Measurements from ENCODE around the gene DEF6. TPM values are rescaled to one million over a fixed set of nuclear protein-coding genes. Genes with fewer than 3 reads are reported as not detected.
A peak's percentile ranks its signal among the peaks of the same experiment; 100 is the strongest.

DEF6 gene
- total and polyA plus RNA-seq, 2 of the 8 experiments (the other 6 are each of a cell fraction or from before 2014, with no cell fraction given): 3.3 to 4.1 TPM

DNA sequence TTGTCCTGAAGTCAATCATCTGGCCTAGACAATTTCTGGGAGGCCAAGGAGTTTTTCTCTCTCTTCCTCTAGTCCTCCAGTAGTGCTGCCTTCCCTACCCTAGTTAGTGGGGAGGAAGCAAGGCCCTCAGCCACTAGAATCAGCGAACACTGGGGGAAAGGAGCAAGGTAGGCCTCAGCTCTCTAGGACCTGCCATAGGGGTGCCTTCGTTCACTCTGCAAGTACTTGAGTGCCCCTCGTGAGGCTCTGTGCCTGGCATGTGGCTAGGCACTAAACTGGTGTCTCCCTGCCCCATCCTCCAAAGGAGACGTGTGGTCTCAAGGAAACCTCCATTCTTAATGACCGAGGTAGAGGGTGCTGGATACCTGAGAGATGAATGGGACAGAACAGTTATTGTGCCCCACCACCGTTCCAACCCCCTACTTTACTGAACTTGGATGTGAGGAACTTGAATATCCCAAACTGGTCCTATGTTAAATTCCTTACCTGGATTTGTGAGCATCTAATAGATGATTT, 1.1 kb downstream of the DEF6 start:
- Histone ChIP-seq H3K4me3 (ENCODE audit: extremely low read depth in 1 of 4, insufficient read depth in 2 of 4, low read depth in 3 of 4, low read length in 4 of 4) (no peak overlapping the region), H2AK5ac (ENCODE audit: low read depth, low read length) (0 out of 2 replicates have a peak overlapping the region, but pooled peaks have one; percentile 11)
- CTCF ChIA-PET (ENCODE audit: partially characterized antibody): interaction anchor here (1.0 to 20.6 kb wide), 14 partner anchors 10 to 414 kb away, joined by 3 to 358 read pairs (median 17); partner anchors contain the start of genes FANCE, PPARD and RPL10A

More for the DNA sequence above, 1.1 kb downstream of the DEF6 start:
- Histone ChIP-seq H2BK12ac (ENCODE audit: low read depth, low read length) (peak overlapping the region; percentile 60; the same call in 1 of the 2 replicates), H3K4ac (replicated peaks; ENCODE audit: insufficient read length, low read depth, low read length) (no peak overlapping the region), H3K4me1 (replicated peaks in 1 of 4; ENCODE audit: control insufficient read depth in 3 of 4, insufficient read depth in 4 of 4, low read length in 3 of 4) (peaks cover 6 to 18% (median 12%) of the 10 kb centered on the region in 4 experiments), H3K18ac (ENCODE audit: extremely low read depth, low read length) (no peak overlapping the region), H3K9ac (replicated peaks in 1 of 4; ENCODE audit: extremely low read depth in 1 of 4, low read depth in 3 of 4, low read length in 3 of 4) (no peak overlapping the region), H2BK20ac (ENCODE audit: low read length) (peak overlapping the region; percentile 2), H4K8ac (ENCODE audit: extremely low read depth, insufficient read depth, low read length) (no peak overlapping the region), H3K56ac (replicated peaks; ENCODE audit: insufficient read length, low read depth, low read length) (no peak overlapping the region), H4K20me1 (replicated peaks in 1 of 2; ENCODE audit: control insufficient read depth in 1 of 2, insufficient read depth in 2 of 2, low read length in 2 of 2) (no peaks in the 10 kb centered on the region), H4K91ac (replicated peaks; ENCODE audit: insufficient read length, low read length) (no peak overlapping the region), H3K27me3 (replicated peaks in 1 of 4; ENCODE audit: control insufficient read depth in 3 of 4, extremely low read depth in 1 of 4, insufficient read depth in 3 of 4, low read length in 3 of 4) (no peaks in the 10 kb centered on the region), H4K5ac (ENCODE audit: insufficient read length, low read depth, low read length) (no peak overlapping the region), H3K9me3 (ENCODE audit: insufficient read depth in 2 of 2, low read depth in 1 of 2, low read length in 1 of 2) (no peaks in the 10 kb centered on the region), H2BK5ac (ENCODE audit: low read depth, low read length) (no peak overlapping the region), H3K36me3 (ENCODE audit: control insufficient read depth in 2 of 4, insufficient read depth in 4 of 4, low read length in 3 of 4) (peaks cover 0 to 2% (median 2%) of the 10 kb centered on the region in 4 experiments; a peak in 2 of 8 replicates), H3K79me1 (ENCODE audit: low read depth, low read length) (no peaks in the 10 kb centered on the region; the same call in 1 of the 2 replicates), H3K27ac (ENCODE audit: low read depth, low read length) (no peak overlapping the region), H3K14ac (ENCODE audit: insufficient read length) (no peak overlapping the region), H2BK15ac (ENCODE audit: low read length) (peak overlapping the region; percentile 93), H3K79me2 (ENCODE audit: control insufficient read depth in 1 of 2, insufficient read depth in 2 of 2, low read length in 2 of 2) (no peaks in the 10 kb centered on the region), H3K23ac (ENCODE audit: insufficient read length) (no peak overlapping the region), H2BK120ac (replicated peaks; ENCODE audit: low read depth, low read length) (no peak overlapping the region), H2AFZ (ENCODE audit: low read length) (no peak overlapping the region), H3K4me2 (ENCODE audit: insufficient read depth in 1 of 2, low read depth in 2 of 2, low read length in 2 of 2) (peak overlapping the region in 1 of 2 experiments; percentile 4; a peak in 1 of 4 replicates), H3K23me2 (ENCODE audit: low read depth, low read length) (no peaks in the 10 kb centered on the region; the same call in 1 of the 2 replicates)
- POLR2A ChIA-PET (ENCODE audit: partially characterized antibody): interaction anchor here (0.6 to 6.5 kb wide), 4 partner anchors 12 to 188 kb away, joined by 3 to 40 read pairs (median 4); partner anchors contain the start of gene RPL10A
- WGBS, 2 experiments (ENCODE audit: extremely low coverage in 1 of 2, insufficient coverage in 1 of 2, insufficient read length in 1 of 2, insufficient replicate concordance in 2 of 2, low coverage in 1 of 2, low lambda C conversion rate in 2 of 2, missing lambda C conversion rate in 1 of 2): 93% methylated on average over 6 of the region's 6 CpGs; no CpG with 5 or more reads in 1 of the 2 experiments
- no peak for FAIRE-seq
- no peak for DNase-seq (ENCODE audit: low read depth in 1 of 2, low spot score in 2 of 2)
- TF ChIP-seq SP1 (IDR thresholded peaks at IDR 0.05; ENCODE audit: low read depth, low read length) (no peak), RFX5 (IDR thresholded peaks at IDR 0.05; ENCODE audit: borderline replicate concordance, low read depth, low read length) (no peak), SUZ12 (IDR thresholded peaks at IDR 0.05; ENCODE audit: low read length) (no peak), SIRT6 (IDR thresholded peaks at IDR 0.05; ENCODE audit: low read length) (no peak), HDAC6 (IDR thresholded peaks at IDR 0.05; ENCODE audit: low read depth, low read length) (no peak), EZH2 (IDR thresholded peaks at IDR 0.05; ENCODE audit: low read depth, low read length, severe bottlenecking) (no peak), KDM4A (IDR thresholded peaks at IDR 0.05; ENCODE audit: low read depth, low read length, severe bottlenecking) (no peak), E2F6 (IDR thresholded peaks at IDR 0.05) (no peak), SRF (IDR thresholded peaks at IDR 0.05; ENCODE audit: low read depth, low read length) (no peak), BRCA1 (IDR thresholded peaks at IDR 0.05; ENCODE audit: low read depth, low read length) (no peak), ASH2L (IDR thresholded peaks at IDR 0.05; ENCODE audit: low read length) (no peak), CTBP2 (IDR thresholded peaks at IDR 0.05; ENCODE audit: borderline replicate concordance, insufficient read depth, insufficient read length, low read length) (no peak), CHD1 (IDR thresholded peaks at IDR 0.05; ENCODE audit: low read depth, low read length) (no peak)
